NCI-H1105 treated with DMSO at 0.1 percent for 48 hours (cell line): ENCODE results near the gene PARP1.

Experiments
- DNase-seq: peaks from one replicate; lab custom pipeline; 2025; lab: John Stamatoyannopoulos, UW

PARP1 gene

DNA sequence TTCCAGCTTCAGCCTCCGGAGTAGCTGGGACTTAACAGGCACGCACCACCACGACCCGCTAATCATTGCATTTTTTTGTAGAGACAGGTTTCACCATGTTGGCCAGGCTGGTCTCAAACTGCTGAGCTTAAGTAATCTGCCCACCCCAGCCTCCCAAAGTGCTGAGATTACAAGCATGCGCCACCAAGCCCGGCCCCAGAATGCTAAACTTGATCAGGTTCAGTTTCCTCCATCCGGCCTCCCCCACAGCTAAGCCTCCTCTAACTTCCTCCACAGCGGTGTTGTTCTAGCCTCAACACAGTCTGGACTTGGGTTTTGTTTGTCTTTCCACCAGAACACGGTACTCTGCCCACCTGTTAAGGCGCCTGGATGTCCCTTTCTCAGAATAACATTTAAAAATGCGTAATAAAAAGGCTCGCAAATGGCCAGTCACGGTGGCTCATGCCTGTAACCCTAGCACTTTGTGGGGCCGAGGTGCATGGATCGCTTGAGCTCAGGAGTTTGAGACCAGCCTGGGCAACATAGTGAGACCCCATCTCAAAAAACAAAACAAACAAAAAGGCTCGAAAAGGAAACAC, 2.4 kb downstream of the PARP1 start:
- no peak for DNase-seq

- no peak for DNase-seq
These were observed 3.0 kb downstream of the PARP1 start for GRCh38 chr1:226404904-226405222.

DNA sequence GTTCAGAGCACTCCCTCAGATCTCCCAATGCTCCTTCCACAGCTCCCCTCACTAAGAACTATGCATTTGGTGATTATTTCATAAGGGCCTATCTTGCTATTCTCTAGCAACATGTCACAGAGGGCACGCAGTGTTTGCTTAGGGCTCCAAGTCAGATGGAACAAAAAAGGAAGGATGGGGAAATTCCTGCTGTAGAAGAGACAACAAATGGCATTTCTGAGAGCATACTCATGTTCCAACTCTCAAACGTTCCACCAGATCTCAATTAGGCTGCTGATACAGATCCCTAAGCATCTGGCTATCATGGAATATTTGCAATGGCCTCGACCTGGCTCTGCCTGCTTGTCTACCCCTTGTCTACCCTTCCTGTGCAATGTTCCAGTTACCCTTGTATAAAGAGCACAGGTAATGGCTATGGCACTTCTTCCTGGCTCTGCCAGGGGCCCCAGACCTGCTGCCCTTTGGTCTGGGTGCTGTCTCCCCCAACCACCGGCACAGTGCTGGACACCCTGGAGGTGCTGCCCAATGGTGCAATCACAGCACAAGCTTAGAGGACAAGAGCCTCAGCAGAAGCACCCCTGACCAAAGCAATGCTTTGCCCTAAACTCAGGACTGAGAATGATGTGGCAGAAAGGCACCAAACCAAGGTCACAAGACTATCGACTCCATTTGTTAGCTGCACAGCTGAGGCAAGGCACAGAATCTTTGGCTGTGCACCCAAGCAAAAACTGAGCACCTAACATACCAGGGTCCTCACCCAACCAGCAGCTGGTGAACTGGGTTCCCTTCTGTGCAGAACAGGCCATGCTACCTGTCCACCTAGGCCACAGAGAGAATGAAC, 3.6 kb downstream of the PARP1 start:
- no peak for DNase-seq

- DNase-seq = no peak
These were observed 4.5 kb downstream of the PARP1 start for GRCh38 chr1:226403201-226404034.

DNA sequence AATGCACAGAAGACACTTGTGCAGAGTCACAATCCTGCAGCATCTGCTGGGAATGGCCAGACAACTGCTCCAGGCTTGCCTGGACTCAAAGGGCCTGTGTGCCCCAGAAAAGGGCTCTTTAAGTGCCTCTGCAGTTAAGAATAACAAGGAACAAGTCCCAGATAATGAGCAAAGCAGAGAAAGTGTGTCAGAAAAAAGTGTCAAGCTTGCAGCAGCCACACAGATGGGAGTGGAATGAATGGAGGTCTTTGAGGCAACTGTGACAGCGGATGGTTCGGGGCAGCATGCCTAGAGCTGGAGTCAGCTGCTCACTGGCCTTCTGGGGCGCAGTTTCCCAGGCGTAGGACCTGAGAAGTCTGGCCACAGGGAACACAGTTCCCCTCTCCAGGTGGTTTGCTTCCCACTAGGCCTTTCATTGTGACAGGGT, 5.1 kb downstream of the PARP1 start:
- no peak for DNase-seq

- no peak for DNase-seq
These were observed 6.3 kb downstream of the PARP1 start for GRCh38 chr1:226401355-226402303.

GRCh38 chr1:226400519-226401354, 7.2 kb downstream of the PARP1 start:
- DNase-seq = no peak

DNA sequence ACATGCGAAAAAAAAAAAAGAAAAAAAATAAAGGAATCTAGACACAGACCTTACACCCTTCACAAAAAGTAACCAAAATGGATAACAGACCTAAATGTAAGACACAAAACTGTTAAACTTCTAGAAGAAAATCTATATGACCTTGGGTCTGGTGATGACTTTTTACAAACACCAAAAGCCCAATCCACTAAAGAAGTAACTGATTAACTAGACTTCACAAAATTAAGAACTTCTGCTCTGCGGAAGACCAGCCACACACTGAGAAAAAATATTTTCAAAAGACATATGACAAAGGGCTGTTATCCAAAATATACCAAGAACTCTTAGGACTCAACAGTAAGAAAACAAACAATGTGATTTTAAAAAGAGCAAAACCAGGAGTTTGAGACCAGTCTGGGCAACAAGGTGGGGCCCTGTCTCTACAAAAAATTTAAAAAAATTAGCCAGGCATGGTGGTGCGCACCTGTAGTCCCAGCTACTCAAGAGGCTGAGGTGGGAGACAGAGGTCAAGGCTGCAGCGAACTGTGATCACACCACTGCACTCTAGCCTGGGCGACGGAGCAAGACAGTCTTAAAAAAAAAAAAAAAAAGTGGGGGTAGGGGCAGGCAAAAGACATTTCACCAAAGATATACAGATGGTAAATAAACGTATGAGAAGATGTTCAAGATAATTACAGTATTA, 9.8 kb downstream of the PARP1 start:
- DNase-seq = no peak

GRCh38 chr1:226397011-226397926, 10.6 kb downstream of the PARP1 start:
- DNase-seq = no peak

GRCh38 chr1:226395753-226396152, 12.1 kb downstream of the PARP1 start:
- DNase-seq = no peak

DNA sequence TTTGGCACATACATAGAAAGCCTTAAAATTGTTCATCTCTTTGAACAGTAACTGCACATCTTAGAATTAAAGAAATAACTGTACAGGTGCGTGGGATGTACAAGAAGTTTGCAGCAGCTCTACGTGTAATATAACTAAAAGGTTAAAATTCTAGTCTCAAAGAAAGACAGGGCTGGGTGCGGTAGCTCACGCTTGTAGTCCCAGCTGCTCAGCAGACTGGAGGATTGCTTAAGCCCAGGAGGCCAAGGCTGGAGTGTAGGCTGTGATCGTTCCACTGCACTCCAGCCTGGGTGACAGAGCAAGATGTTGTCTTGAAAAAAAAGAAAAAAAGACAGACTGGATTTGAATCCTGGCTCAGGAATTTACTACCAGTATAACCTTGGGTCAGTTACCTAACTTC, 13.4 kb downstream of the PARP1 start:
- no peak for DNase-seq

GRCh38 chr1:226390681-226391080, 17.2 kb downstream of the PARP1 start:
- no peak for DNase-seq

GRCh38 chr1:226388131-226388530, 19.8 kb downstream of the PARP1 start:
- no peak for DNase-seq

DNA sequence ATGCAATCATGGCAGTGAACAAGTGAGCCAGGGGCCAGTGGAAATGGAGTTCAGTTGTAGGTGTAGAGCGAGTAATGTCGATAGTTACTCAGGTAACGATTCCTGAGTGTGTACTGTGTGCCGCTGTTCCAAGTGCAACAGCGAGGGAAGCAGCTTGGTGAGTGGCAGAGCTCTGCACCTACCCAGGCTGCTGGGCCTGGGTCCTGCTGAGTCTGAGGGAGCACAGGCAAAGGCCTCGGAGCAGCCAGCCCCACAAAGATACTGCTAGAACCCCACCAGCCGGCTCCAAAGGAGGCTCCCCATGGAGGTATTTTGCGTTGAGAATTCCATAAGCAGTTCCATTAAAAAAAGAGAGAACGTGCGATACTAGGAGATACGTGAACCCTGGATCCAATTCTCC, 23.2 kb downstream of the PARP1 start:
- no peak for DNase-seq

GRCh38 chr1:226384040-226384439, 23.9 kb downstream of the PARP1 start:
- no peak for DNase-seq

GRCh38 chr1:226382030-226382429, 25.9 kb downstream of the PARP1 start:
- no peak for DNase-seq

DNA sequence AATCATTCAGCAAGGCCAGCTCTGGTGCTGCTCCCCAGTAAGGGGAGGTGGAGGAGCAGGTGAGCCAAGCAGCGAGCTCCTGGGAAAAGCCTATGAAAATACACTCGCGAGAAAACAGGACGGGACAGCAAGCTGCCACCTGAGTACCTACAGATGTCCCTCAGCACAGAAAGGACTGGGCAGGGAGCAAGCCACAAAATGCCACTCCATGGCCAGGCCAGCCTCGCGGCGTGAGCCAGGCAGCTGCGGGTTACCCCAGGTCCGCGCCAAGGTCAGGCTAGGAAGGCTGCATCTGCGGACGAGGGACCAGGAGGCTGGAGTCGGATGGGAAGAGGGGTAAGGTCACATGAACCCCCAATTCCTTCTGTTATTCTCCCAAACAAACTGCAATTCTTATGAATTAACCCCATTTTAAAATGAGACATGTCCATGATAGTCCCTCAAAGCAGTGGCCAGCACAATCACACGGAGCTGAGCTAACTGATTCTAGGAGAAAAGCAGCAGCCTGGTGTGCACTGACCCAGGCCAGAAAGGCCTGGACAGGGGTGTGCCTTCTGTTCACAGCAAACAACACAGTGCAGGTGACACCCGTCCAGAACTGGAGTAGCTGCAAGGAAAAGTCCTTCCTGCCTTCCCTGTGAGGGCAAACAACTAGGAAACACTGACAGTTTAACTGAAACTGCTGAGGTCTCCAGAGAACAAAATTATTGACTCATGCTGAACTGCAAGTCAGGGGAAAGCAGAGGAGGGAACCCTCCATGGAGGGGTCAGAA, 26.5 kb downstream of the PARP1 start:
- DNase-seq = no peak

- DNase-seq = no peak
These were observed 29.8 kb downstream of the PARP1 start for GRCh38 chr1:226378071-226378470.
